Measurements from ENCODE around the gene MED12.
A peak's percentile ranks its signal among the peaks of the same experiment; 100 is the strongest.

MED12 gene

GRCh38 chrX:71118985-71119535, 664 bp downstream of the MED12 start:
- DNase-seq (ENCODE audit: low spot score), result no peak
- Mint-ChIP-seq H3K4me3 (peak overlapping the region; percentile 83), H3K4me1 (ENCODE audit: low read depth) (peaks cover 5% of the 10 kb centered on the region), H3K9me3 (no peaks in the 10 kb centered on the region), H3K36me3 (ENCODE audit: low read depth) (peaks cover 24% of the 10 kb centered on the region), H3K27ac (peak overlapping the region; percentile 89), H3K27me3 (ENCODE audit: low read depth) (no peaks in the 10 kb centered on the region)

- Mint-ChIP-seq H3K4me1 (ENCODE audit: low read depth) (peaks cover 13% of the 10 kb centered on the region), H3K27me3 (ENCODE audit: low read depth) (no peaks in the 10 kb centered on the region), H3K9me3 (no peaks in the 10 kb centered on the region), H3K36me3 (ENCODE audit: low read depth) (peaks cover 64% of the 10 kb centered on the region), H3K4me3 (no peak overlapping the region), H3K27ac (peak overlapping the region; percentile 80)
- DNase-seq (ENCODE audit: low spot score), result no peak
Observed at GRCh38 chrX:71128166-71128833, 9.9 kb downstream of the MED12 start.

- Mint-ChIP-seq H3K27me3 (ENCODE audit: low read depth) (no peaks in the 10 kb centered on the region), H3K9me3 (no peaks in the 10 kb centered on the region), H3K27ac (peak overlapping the region; percentile 80), H3K36me3 (ENCODE audit: low read depth) (peaks cover 59% of the 10 kb centered on the region), H3K4me1 (ENCODE audit: low read depth) (peaks cover 13% of the 10 kb centered on the region), H3K4me3 (peak overlapping the region; percentile 63)
- peak; percentile 28 for DNase-seq (ENCODE audit: low spot score)
Observed at GRCh38 chrX:71128915-71129765, 10.7 kb downstream of the MED12 start.

- H3K4me1 Mint-ChIP-seq (ENCODE audit: low read depth), result peaks cover 13% of the 10 kb centered on the region
- no peak for DNase-seq (ENCODE audit: low spot score)
- H3K9me3 Mint-ChIP-seq, result no peaks in the 10 kb centered on the region
- no peaks in the 10 kb centered on the region for H3K27me3 Mint-ChIP-seq (ENCODE audit: low read depth)
- H3K27ac Mint-ChIP-seq, result peak overlapping the region; percentile 31
- peaks cover 60% of the 10 kb centered on the region for H3K36me3 Mint-ChIP-seq (ENCODE audit: low read depth)
- H3K4me3 Mint-ChIP-seq, result no peak overlapping the region
Observed at GRCh38 chrX:71131510-71131909, 13.1 kb downstream of the MED12 start.

- no peak for DNase-seq (ENCODE audit: low spot score)
Observed at GRCh38 chrX:71140440-71140839, 22.0 kb downstream of the MED12 start.

GRCh38 chrX:71143508-71143907, 25.1 kb downstream of the MED12 start:
- no peaks in the 10 kb centered on the region for H3K9me3 Mint-ChIP-seq
- no peak overlapping the region for H3K27ac Mint-ChIP-seq
- H3K4me1 Mint-ChIP-seq (ENCODE audit: low read depth), result peaks cover 7% of the 10 kb centered on the region
- DNase-seq (ENCODE audit: low spot score), result no peak
- no peak overlapping the region for H3K4me3 Mint-ChIP-seq
- peaks cover 14% of the 10 kb centered on the region for H3K36me3 Mint-ChIP-seq (ENCODE audit: low read depth)
- H3K27me3 Mint-ChIP-seq (ENCODE audit: low read depth), result no peaks in the 10 kb centered on the region

More at GRCh38 chrX:71140440-71140839, 22.0 kb downstream of the MED12 start:
- H3K27ac Mint-ChIP-seq, result no peak overlapping the region
- no peaks in the 10 kb centered on the region for H3K9me3 Mint-ChIP-seq
- peaks cover 3% of the 10 kb centered on the region for H3K4me1 Mint-ChIP-seq (ENCODE audit: low read depth)
- peaks cover 37% of the 10 kb centered on the region for H3K36me3 Mint-ChIP-seq (ENCODE audit: low read depth)
- H3K4me3 Mint-ChIP-seq, result no peak overlapping the region
- no peaks in the 10 kb centered on the region for H3K27me3 Mint-ChIP-seq (ENCODE audit: low read depth)

GRCh38 chrX:71144651-71145050, 26.3 kb downstream of the MED12 start, which contains the start of gene NLGN3:
Gene NLGN3, plus strand, starts transcription at chrX:71144841. Its CDS starts 2,909 bp downstream, at chrX:71147750.
- Mint-ChIP-seq H3K4me1 (ENCODE audit: low read depth) (peaks cover 7% of the 10 kb centered on the region), H3K27ac (no peak within 1 kb of the TSS), H3K27me3 (ENCODE audit: low read depth) (no peaks in the 10 kb centered on the region), H3K36me3 (ENCODE audit: low read depth) (peaks cover 6% of the 10 kb centered on the region), H3K9me3 (no peaks in the 10 kb centered on the region), H3K4me3 (no peak within 1 kb of the TSS)
- no peak for DNase-seq (ENCODE audit: low spot score)

- peaks cover 4% of the 10 kb centered on the region for H3K36me3 Mint-ChIP-seq (ENCODE audit: low read depth)
- H3K4me1 Mint-ChIP-seq (ENCODE audit: low read depth), result peaks cover 4% of the 10 kb centered on the region
- H3K27ac Mint-ChIP-seq, result no peak overlapping the region
- no peak overlapping the region for H3K4me3 Mint-ChIP-seq
- DNase-seq (ENCODE audit: low spot score), result no peak
- H3K27me3 Mint-ChIP-seq (ENCODE audit: low read depth), result no peaks in the 10 kb centered on the region
- H3K9me3 Mint-ChIP-seq, result no peaks in the 10 kb centered on the region
Observed at GRCh38 chrX:71147496-71148277, 29.3 kb downstream of the MED12 start.

GRCh38 chrX:71148278-71148663, 29.9 kb downstream of the MED12 start:
- H3K27ac Mint-ChIP-seq, result no peak overlapping the region
- no peak for DNase-seq (ENCODE audit: low spot score)
- H3K27me3 Mint-ChIP-seq (ENCODE audit: low read depth), result no peaks in the 10 kb centered on the region

GRCh38 chrX:71151366-71151765, 33.0 kb downstream of the MED12 start:
- Mint-ChIP-seq H3K4me1 (ENCODE audit: low read depth) (peaks cover 2% of the 10 kb centered on the region), H3K4me3 (no peak overlapping the region), H3K36me3 (ENCODE audit: low read depth) (peaks cover 3% of the 10 kb centered on the region), H3K27me3 (ENCODE audit: low read depth) (no peaks in the 10 kb centered on the region), H3K9me3 (no peaks in the 10 kb centered on the region), H3K27ac (no peak overlapping the region)
- DNase-seq (ENCODE audit: low spot score), result no peak

More at GRCh38 chrX:71148278-71148663, 29.9 kb downstream of the MED12 start:
- no peak overlapping the region for H3K4me3 Mint-ChIP-seq
- peaks cover 4% of the 10 kb centered on the region for H3K36me3 Mint-ChIP-seq (ENCODE audit: low read depth)
- peaks cover 4% of the 10 kb centered on the region for H3K4me1 Mint-ChIP-seq (ENCODE audit: low read depth)
- no peaks in the 10 kb centered on the region for H3K9me3 Mint-ChIP-seq

- Mint-ChIP-seq H3K27me3 (ENCODE audit: low read depth) (no peaks in the 10 kb centered on the region), H3K4me3 (no peak overlapping the region), H3K27ac (no peak overlapping the region), H3K4me1 (ENCODE audit: low read depth) (peaks cover 2% of the 10 kb centered on the region), H3K9me3 (no peaks in the 10 kb centered on the region), H3K36me3 (ENCODE audit: low read depth) (peaks cover 9% of the 10 kb centered on the region)
- no peak for DNase-seq (ENCODE audit: low spot score)
Observed at GRCh38 chrX:71154196-71154595, 35.8 kb downstream of the MED12 start.

GRCh38 chrX:71154641-71155040, 36.2 kb downstream of the MED12 start:
- Mint-ChIP-seq H3K27me3 (ENCODE audit: low read depth) (no peaks in the 10 kb centered on the region), H3K4me1 (ENCODE audit: low read depth) (peaks cover 2% of the 10 kb centered on the region), H3K27ac (no peak overlapping the region), H3K36me3 (ENCODE audit: low read depth) (peaks cover 11% of the 10 kb centered on the region), H3K4me3 (no peak overlapping the region), H3K9me3 (no peaks in the 10 kb centered on the region)
- DNase-seq (ENCODE audit: low spot score), result no peak

GRCh38 chrX:71158603-71159002, 40.2 kb downstream of the MED12 start:
- Mint-ChIP-seq H3K27ac (no peak overlapping the region), H3K4me1 (ENCODE audit: low read depth) (peaks cover 2% of the 10 kb centered on the region), H3K9me3 (no peaks in the 10 kb centered on the region), H3K27me3 (ENCODE audit: low read depth) (no peaks in the 10 kb centered on the region), H3K4me3 (no peak overlapping the region), H3K36me3 (ENCODE audit: low read depth) (peaks cover 17% of the 10 kb centered on the region)
- DNase-seq (ENCODE audit: low spot score), result no peak

All from T-helper 2 cell treated with Interferon-gamma antibody and Interleukin-4, amounts not matched to agents 5 μg/mL and 100 μg/mL, for 36 hours (primary cell).